ENCODE measurements around the gene RAD51B. TPM values are rescaled to one million over a fixed set of nuclear protein-coding genes. Genes with fewer than 3 reads are reported as not detected.

Gene RAD51B
- total and polyA plus RNA-seq, 2 of the 13 experiments (the other 11 are each of a cell fraction or from before 2014, with no cell fraction given), result 7.0 to 9.5 TPM

GRCh38 chr14:68458840-68459469 lies 639.4 kb downstream of the RAD51B start (continued):
- TF ChIP-seq ZNF280D (CRISPR knock-in tag; IDR thresholded peaks at IDR 0.05) (peak; percentile 73; the same call in 1 of the 2 replicates), HIC2 (CRISPR knock-in tag; IDR thresholded peaks at IDR 0.05; ENCODE audit: low read depth) (peak; percentile 53; the same call in 1 of the 2 replicates), NR2F6 (IDR thresholded peaks at IDR 0.05) (peak; percentile 81), NR2F6 (CRISPR knock-in tag; IDR thresholded peaks at IDR 0.05) (peak; percentile 66), MIER2 (CRISPR knock-in tag; IDR thresholded peaks at IDR 0.05) (0 out of 2 replicates have a peak, but pooled peaks have one; percentile 22), ZNF503 (CRISPR knock-in tag; IDR thresholded peaks at IDR 0.05) (peak; percentile 70), NR2F1 (CRISPR knock-in tag; IDR thresholded peaks at IDR 0.05) (peak in 1 of 2 experiments; percentile 23; a peak in 2 of 4 replicates), ZKSCAN1 (IDR thresholded peaks at IDR 0.05; ENCODE audit: low read length) (no peak), SP5 (CRISPR knock-in tag; IDR thresholded peaks at IDR 0.05; ENCODE audit: borderline replicate concordance, low read depth) (peak; percentile 19; the same call in 1 of the 2 replicates), ZBTB3 (CRISPR knock-in tag; IDR thresholded peaks at IDR 0.05; ENCODE audit: borderline replicate concordance, low read depth) (no peak), THAP11 (CRISPR knock-in tag; IDR thresholded peaks at IDR 0.05) (0 out of 2 replicates have a peak, but pooled peaks have one; percentile 29), MIER3 (CRISPR knock-in tag; IDR thresholded peaks at IDR 0.05; ENCODE audit: borderline replicate concordance) (0 out of 2 replicates have a peak, but pooled peaks have one; percentile 30), CEBPG (CRISPR knock-in tag; IDR thresholded peaks at IDR 0.05) (peak; percentile 75), GABPA (IDR thresholded peaks at IDR 0.05; ENCODE audit: low read depth, low read length) (no peak), GABPA (CRISPR knock-in tag; IDR thresholded peaks at IDR 0.05; ENCODE audit: low read depth) (peak; percentile 64), ZNF367 (CRISPR knock-in tag; IDR thresholded peaks at IDR 0.05; ENCODE audit: borderline replicate concordance) (no peak), ZFP91 (CRISPR knock-in tag; IDR thresholded peaks at IDR 0.05; ENCODE audit: borderline replicate concordance) (no peak), ZFP90 (CRISPR knock-in tag; IDR thresholded peaks at IDR 0.05; ENCODE audit: borderline replicate concordance) (0 out of 2 replicates have a peak, but pooled peaks have one; percentile 24), KLF16 (CRISPR knock-in tag; IDR thresholded peaks at IDR 0.05) (0 out of 4 replicates have a peak, but pooled peaks of 1 of the 2 experiments have one; percentile 43)

Data from HepG2 (cell line).